HG03575 (cell line): ENCODE results near the gene DLG5.
A peak's percentile ranks its signal among the peaks of the same experiment; 100 is the strongest.

Experiments
- ATAC-seq: cut with Tn5 transposase; IDR thresholded peaks from one replicate; pipeline ENCODE4 v1.9.1; 2021; ENCODE audit not compliant: unreplicated experiment, insufficient number of reproducible peaks, low FRiP score; ENCODE audit errors: extremely low read depth

The DLG5 gene

GRCh38 chr10:77855404-77856155, 71.0 kb downstream of the DLG5 start:
- no peak for ATAC-seq

GRCh38 chr10:77854115-77854514, 72.4 kb downstream of the DLG5 start:
- no peak for ATAC-seq

GRCh38 chr10:77853256-77853655, 73.3 kb downstream of the DLG5 start:
- ATAC-seq = no peak

- no peak for ATAC-seq
Measured at GRCh38 chr10:77850620-77851231, 75.8 kb downstream of the DLG5 start.

- no peak for ATAC-seq
Measured at GRCh38 chr10:77849039-77849664, 77.4 kb downstream of the DLG5 start.

GRCh38 chr10:77846718-77847311, 79.7 kb downstream of the DLG5 start:
- ATAC-seq = no peak

- ATAC-seq = no peak
Measured at GRCh38 chr10:77845451-77845850, 81.1 kb downstream of the DLG5 start.

- no peak for ATAC-seq
Measured at GRCh38 chr10:77844713-77845445, 81.7 kb downstream of the DLG5 start.

- no peak for ATAC-seq
Measured at GRCh38 chr10:77844177-77844576, 82.4 kb downstream of the DLG5 start.

GRCh38 chr10:77843264-77843663, 83.3 kb downstream of the DLG5 start:
- ATAC-seq = no peak

GRCh38 chr10:77842652-77843212, 83.8 kb downstream of the DLG5 start:
- ATAC-seq = no peak

- no peak for ATAC-seq
Measured at GRCh38 chr10:77841711-77842375, 84.7 kb downstream of the DLG5 start.

GRCh38 chr10:77840636-77841035, 85.9 kb downstream of the DLG5 start:
- ATAC-seq = no peak

GRCh38 chr10:77837925-77838595, 88.5 kb downstream of the DLG5 start:
- ATAC-seq = no peak

GRCh38 chr10:77837248-77837924, 89.2 kb downstream of the DLG5 start:
- ATAC-seq = peak; percentile 91

- ATAC-seq = no peak
Measured at GRCh38 chr10:77836299-77836820, 90.2 kb downstream of the DLG5 start.

GRCh38 chr10:77835669-77836086, 90.9 kb downstream of the DLG5 start:
- no peak for ATAC-seq
